HepG2 (cell line): Measurements from ENCODE around the gene C14orf93. TPM values are rescaled to one million over a fixed set of nuclear protein-coding genes. Genes with fewer than 3 reads are reported as not detected.
A peak's percentile ranks its signal among the peaks of the same experiment; 100 is the strongest.

Experiments used
- GFI1 ChIP-seq: sonication (generic); formaldehyde crosslinking; IDR thresholded peaks from 2 replicates; pipeline ENCODE4 v1.5.0; 2020; ENCODE audit warnings: missing genetic modification reagents, mild to moderate bottlenecking, borderline replicate concordance
- HNF4A ChIP-seq: sonication (generic); formaldehyde crosslinking; IDR thresholded peaks from 2 replicates; pipeline ENCODE4 v1.4.0; 2020; ENCODE audit warnings: missing genetic modification reagents
- ISX ChIP-seq: sonication (generic); formaldehyde crosslinking; conservative IDR thresholded peaks from 2 replicates; pipeline ENCODE4 v1.5.0; 2020; ENCODE audit warnings: missing genetic modification reagents
- PRMT3 ChIP-seq: sonication (generic); formaldehyde crosslinking; IDR thresholded peaks from 2 replicates; pipeline ENCODE4 v1.8.1; 2022; ENCODE audit warnings: low read depth, mild to moderate bottlenecking, moderate library complexity, missing genetic modification reagents, borderline replicate concordance
- RBAK ChIP-seq: sonication (generic); formaldehyde crosslinking; IDR thresholded peaks from 2 replicates; pipeline ENCODE4 v1.5.1; 2020; ENCODE audit warnings: mild to moderate bottlenecking, missing genetic modification reagents
- RBM39 ChIP-seq: fragments of 200-400 bp; formaldehyde crosslinking; IDR thresholded peaks from one replicate; pipeline ENCODE4 v1.6.1; 2018; ENCODE audit warnings: antibody characterized with exemption, mild to moderate bottlenecking, low read depth, low read length; ENCODE audit not compliant: poor library complexity, severe bottlenecking
- SAP130 ChIP-seq: IDR thresholded peaks from 2 replicates; pipeline ENCODE4 v1.6.1; 2016; ENCODE audit warnings: low read depth
- TCF7L2 ChIP-seq: IDR thresholded peaks from 2 replicates; pipeline ENCODE4 v1.6.1; 2011; ENCODE audit warnings: mild to moderate bottlenecking, low read depth, low read length, moderate library complexity
- ZBTB38 ChIP-seq: sonication (generic); formaldehyde crosslinking; IDR thresholded peaks from 2 replicates; pipeline ENCODE4 v1.5.1; 2020; ENCODE audit warnings: mild to moderate bottlenecking, missing genetic modification reagents
- ZNF335 ChIP-seq: sonication (generic); formaldehyde crosslinking; IDR thresholded peaks from 2 replicates; pipeline ENCODE4 v1.4.0; 2020; ENCODE audit warnings: missing genetic modification reagents
- ZNF598 ChIP-seq: sonication (generic); formaldehyde crosslinking; IDR thresholded peaks from 2 replicates; pipeline ENCODE4 v1.5.1; 2020; ENCODE audit warnings: mild to moderate bottlenecking, missing genetic modification reagents, borderline replicate concordance
- ZNF782 ChIP-seq: sonication (generic); formaldehyde crosslinking; IDR thresholded peaks from 2 replicates; pipeline ENCODE4 v1.4.0; 2020; ENCODE audit warnings: missing genetic modification reagents, mild to moderate bottlenecking, borderline replicate concordance
- ZSCAN31 ChIP-seq: sonication (generic); formaldehyde crosslinking; IDR thresholded peaks from 2 replicates; pipeline ENCODE4 v1.5.0; 2020; ENCODE audit warnings: low read depth, mild to moderate bottlenecking, missing genetic modification reagents
- polyA plus RNA-seq, 8 experiments: library from polyadenylated mRNA; depleted of rRNA in 3 of 8; stranded (reverse) in 7 of 8; unstranded in 1 of 8; fragments of >200 nt; fragmentation: Illumina TruSeq in 4 of 8; extraction: Trizol in 4 of 8; gene quantifications; 2 replicates each; pipeline versions ENCODE4 v1.2.1 to v1.2.3, GENCODE V29; 2011 to 2016; ENCODE audit warnings: low read depth in 4 of 8, missing spikeins in 1 of 8, mixed read lengths in 1 of 8; ENCODE audit not compliant: insufficient read depth in 1 of 8
- total RNA-seq, 5 experiments: library from RNA; depleted of rRNA; stranded (reverse); fragments of >200 nt; fragmentation: Illumina TruSeq; extraction: Trizol; gene quantifications; 2 replicates each; pipeline ENCODE4 v1.2.3, GENCODE V29; 2016; ENCODE audit warnings: low read depth in 1 of 5
- TF ChIP-seq, protein P1 (sequence below): sonication (generic); formaldehyde crosslinking; IDR thresholded peaks from 2 replicates; pipeline ENCODE4 v1.5.1; 2020; ENCODE audit warnings: mild to moderate bottlenecking, missing genetic modification reagents, borderline replicate concordance
- TF ChIP-seq, protein P2 (sequence below): sonication (generic); formaldehyde crosslinking; IDR thresholded peaks from 2 replicates; pipeline ENCODE4 v1.4.0; 2020; ENCODE audit warnings: missing genetic modification reagents
- TF ChIP-seq, protein P3 (sequence below): IDR thresholded peaks from 2 replicates; pipeline ENCODE4 v1.6.1; 2018; ENCODE audit warnings: missing genetic modification reagents
- TF ChIP-seq, protein P4 (sequence below): sonication (generic); formaldehyde crosslinking; IDR thresholded peaks from 2 replicates; pipeline ENCODE4 v1.5.1; 2020; ENCODE audit warnings: mild to moderate bottlenecking, missing genetic modification reagents, moderate library complexity
- TF ChIP-seq, protein P5 (sequence below): sonication (generic); formaldehyde crosslinking; IDR thresholded peaks from 2 replicates; pipeline ENCODE4 v1.4.0; 2020; ENCODE audit warnings: mild to moderate bottlenecking, missing genetic modification reagents

The C14orf93 gene
- total and polyA plus RNA-seq, 2 of the 13 experiments (the other 11 are each of a cell fraction or from before 2014, with no cell fraction given), result 11.4 to 22.5 TPM

- TF ChIP-seq, protein P1, sequence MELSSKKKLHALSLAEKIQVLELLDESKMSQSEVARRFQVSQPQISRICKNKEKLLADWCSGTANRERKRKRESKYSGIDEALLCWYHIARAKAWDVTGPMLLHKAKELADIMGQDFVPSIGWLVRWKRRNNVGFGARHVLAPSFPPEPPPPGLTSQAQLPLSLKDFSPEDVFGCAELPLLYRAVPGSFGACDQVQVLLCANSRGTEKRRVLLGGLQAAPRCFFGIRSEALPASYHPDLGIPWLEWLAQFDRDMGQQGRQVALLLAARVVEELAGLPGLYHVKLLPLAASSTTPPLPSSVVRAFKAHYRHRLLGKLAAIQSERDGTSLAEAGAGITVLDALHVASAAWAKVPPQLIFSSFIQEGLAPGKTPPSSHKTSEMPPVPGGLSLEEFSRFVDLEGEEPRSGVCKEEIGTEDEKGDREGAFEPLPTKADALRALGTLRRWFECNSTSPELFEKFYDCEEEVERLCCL (CRISPR knock-in tag), result peak; percentile 22; the same call in 1 of the 2 replicates
- TF ChIP-seq, protein P2, sequence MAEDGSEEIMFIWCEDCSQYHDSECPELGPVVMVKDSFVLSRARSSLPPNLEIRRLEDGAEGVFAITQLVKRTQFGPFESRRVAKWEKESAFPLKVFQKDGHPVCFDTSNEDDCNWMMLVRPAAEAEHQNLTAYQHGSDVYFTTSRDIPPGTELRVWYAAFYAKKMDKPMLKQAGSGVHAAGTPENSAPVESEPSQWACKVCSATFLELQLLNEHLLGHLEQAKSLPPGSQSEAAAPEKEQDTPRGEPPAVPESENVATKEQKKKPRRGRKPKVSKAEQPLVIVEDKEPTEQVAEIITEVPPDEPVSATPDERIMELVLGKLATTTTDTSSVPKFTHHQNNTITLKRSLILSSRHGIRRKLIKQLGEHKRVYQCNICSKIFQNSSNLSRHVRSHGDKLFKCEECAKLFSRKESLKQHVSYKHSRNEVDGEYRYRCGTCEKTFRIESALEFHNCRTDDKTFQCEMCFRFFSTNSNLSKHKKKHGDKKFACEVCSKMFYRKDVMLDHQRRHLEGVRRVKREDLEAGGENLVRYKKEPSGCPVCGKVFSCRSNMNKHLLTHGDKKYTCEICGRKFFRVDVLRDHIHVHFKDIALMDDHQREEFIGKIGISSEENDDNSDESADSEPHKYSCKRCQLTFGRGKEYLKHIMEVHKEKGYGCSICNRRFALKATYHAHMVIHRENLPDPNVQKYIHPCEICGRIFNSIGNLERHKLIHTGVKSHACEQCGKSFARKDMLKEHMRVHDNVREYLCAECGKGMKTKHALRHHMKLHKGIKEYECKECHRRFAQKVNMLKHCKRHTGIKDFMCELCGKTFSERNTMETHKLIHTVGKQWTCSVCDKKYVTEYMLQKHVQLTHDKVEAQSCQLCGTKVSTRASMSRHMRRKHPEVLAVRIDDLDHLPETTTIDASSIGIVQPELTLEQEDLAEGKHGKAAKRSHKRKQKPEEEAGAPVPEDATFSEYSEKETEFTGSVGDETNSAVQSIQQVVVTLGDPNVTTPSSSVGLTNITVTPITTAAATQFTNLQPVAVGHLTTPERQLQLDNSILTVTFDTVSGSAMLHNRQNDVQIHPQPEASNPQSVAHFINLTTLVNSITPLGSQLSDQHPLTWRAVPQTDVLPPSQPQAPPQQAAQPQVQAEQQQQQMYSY (CRISPR knock-in tag), result no peak
- TF ChIP-seq, protein P3, sequence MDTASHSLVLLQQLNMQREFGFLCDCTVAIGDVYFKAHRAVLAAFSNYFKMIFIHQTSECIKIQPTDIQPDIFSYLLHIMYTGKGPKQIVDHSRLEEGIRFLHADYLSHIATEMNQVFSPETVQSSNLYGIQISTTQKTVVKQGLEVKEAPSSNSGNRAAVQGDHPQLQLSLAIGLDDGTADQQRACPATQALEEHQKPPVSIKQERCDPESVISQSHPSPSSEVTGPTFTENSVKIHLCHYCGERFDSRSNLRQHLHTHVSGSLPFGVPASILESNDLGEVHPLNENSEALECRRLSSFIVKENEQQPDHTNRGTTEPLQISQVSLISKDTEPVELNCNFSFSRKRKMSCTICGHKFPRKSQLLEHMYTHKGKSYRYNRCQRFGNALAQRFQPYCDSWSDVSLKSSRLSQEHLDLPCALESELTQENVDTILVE (CRISPR knock-in tag), result peak; percentile 97
- TF ChIP-seq, protein P4, sequence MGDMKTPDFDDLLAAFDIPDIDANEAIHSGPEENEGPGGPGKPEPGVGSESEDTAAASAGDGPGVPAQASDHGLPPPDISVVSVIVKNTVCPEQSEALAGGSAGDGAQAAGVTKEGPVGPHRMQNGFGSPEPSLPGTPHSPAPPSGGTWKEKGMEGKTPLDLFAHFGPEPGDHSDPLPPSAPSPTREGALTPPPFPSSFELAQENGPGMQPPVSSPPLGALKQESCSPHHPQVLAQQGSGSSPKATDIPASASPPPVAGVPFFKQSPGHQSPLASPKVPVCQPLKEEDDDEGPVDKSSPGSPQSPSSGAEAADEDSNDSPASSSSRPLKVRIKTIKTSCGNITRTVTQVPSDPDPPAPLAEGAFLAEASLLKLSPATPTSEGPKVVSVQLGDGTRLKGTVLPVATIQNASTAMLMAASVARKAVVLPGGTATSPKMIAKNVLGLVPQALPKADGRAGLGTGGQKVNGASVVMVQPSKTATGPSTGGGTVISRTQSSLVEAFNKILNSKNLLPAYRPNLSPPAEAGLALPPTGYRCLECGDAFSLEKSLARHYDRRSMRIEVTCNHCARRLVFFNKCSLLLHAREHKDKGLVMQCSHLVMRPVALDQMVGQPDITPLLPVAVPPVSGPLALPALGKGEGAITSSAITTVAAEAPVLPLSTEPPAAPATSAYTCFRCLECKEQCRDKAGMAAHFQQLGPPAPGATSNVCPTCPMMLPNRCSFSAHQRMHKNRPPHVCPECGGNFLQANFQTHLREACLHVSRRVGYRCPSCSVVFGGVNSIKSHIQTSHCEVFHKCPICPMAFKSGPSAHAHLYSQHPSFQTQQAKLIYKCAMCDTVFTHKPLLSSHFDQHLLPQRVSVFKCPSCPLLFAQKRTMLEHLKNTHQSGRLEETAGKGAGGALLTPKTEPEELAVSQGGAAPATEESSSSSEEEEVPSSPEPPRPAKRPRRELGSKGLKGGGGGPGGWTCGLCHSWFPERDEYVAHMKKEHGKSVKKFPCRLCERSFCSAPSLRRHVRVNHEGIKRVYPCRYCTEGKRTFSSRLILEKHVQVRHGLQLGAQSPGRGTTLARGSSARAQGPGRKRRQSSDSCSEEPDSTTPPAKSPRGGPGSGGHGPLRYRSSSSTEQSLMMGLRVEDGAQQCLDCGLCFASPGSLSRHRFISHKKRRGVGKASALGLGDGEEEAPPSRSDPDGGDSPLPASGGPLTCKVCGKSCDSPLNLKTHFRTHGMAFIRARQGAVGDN (CRISPR knock-in tag), result no peak
- TF ChIP-seq SAP130 (CRISPR knock-in tag) (peak; percentile 96), GFI1 (CRISPR knock-in tag) (no peak), ZNF782 (CRISPR knock-in tag) (peak; percentile 83; the same call in 1 of the 2 replicates), RBM39 (no peak), ZNF335 (peak; percentile 80), TCF7L2 (no peak), ISX (no peak), PRMT3 (CRISPR knock-in tag) (no peak), RBAK (CRISPR knock-in tag) (peak; percentile 67; the same call in 1 of the 2 replicates), ZNF598 (CRISPR knock-in tag) (no peak; the same call in 1 of the 2 replicates), ZBTB38 (CRISPR knock-in tag) (peak; percentile 92), HNF4A (CRISPR knock-in tag) (no peak), ZSCAN31 (CRISPR knock-in tag) (peak; percentile 92)
- TF ChIP-seq, protein P5, sequence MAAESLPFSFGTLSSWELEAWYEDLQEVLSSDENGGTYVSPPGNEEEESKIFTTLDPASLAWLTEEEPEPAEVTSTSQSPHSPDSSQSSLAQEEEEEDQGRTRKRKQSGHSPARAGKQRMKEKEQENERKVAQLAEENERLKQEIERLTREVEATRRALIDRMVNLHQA, result no peak; the same call in 1 of the 2 replicates
Observed at GRCh38 chr14:22976620-22977433, 33.1 kb downstream of the C14orf93 start (continued).
